ENCODE measurements around the gene FCAMR.
"Not testable (repeated sequence)": the region's sequence is repeated elsewhere in the genome, so short reads cannot be mapped to it uniquely, and the experiment has no call there.

The FCAMR gene

DNA sequence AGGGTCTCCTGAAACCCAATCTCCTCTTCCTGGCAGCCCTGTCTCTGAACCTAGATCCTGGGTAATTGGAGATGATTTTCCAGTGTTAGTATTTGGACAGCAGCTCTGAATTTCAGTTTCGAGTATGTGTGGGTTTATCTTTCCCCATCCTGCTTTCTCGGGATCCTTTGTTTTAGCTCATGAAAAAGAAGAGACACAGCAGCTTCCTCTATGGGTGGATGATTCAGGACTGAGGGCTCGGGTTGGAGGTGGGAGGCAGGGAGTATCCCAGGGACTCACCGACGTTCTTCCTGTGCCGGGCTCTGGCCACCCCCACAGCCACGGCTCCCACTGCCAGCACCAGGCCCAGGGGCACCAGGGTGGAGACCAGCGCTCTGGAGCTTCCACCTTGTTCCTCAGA is 38.1 kb downstream of the FCAMR start:
- no peak for DNase-seq (ENCODE audit: low spot score)

DNA sequence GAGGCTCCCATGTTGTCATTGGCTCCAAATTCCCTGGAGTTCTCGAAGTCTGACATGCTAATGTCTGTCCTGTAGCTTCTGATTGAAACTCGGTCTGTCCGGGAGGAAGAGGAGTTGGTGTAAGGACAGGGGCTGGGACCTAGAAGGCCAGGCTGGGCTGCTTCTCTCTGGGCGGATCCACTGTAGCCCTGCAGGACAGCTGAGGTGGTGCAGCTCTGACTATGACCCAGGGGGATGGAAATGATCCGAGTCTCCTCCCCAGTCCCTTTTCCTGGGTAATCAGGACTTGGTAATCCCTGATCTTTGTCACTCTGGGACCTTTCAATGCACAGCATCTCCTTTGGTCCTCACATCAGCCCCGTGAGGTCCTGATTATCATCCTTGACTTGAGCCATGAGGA is 38.6 kb downstream of the FCAMR start:
- no peak for DNase-seq (ENCODE audit: low spot score)

DNA sequence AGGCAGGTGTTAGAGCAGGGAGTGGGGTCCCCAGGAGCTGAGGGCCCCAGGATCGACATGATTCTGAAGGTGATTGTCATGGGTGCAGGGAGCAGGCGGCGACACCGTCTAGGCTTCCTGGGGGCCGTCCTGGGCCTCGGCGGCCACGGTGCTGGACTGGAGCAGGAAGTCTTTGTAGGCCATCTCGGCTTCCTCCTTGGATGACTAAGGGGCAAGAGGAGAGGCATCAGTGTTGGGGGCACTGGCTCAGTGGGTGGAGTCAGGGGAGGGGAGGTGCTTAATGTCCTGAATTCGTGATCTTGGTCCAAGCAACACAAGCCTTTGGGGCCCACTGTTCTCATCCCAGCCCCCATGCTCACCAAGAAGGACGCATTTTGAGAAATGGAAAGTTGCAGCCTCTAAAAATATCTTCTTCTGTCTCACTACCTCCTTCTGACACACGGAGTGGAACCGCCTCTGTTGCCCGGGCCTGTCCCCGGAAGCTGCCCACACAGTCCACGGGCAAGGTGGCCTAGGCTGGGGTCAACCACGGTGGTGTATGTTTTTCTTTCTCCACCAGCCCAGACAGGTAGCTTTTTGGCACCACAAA is 40.0 kb downstream of the FCAMR start:
- DNase-seq (ENCODE audit: low spot score) = no peak

DNA sequence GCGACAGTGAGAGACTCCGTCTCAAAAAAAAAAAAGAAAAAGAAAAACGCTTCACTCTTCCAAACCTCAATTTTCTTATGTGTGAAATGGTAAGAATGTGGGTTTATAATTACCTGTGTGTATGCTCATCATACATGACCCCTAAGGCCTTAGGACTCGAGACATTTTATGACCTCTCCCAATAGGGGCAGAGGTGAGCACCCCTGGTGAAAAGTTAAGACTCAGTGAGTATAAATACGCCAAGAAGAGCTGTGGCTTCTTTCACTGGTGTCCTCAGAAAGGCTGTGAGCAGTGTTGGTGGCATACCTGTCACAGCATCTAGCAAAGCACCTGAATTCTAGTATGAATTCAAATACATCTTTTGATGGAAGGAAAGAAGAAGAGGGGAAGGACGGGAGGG is 40.7 kb downstream of the FCAMR start:
- no peak for DNase-seq (ENCODE audit: low spot score)

DNA sequence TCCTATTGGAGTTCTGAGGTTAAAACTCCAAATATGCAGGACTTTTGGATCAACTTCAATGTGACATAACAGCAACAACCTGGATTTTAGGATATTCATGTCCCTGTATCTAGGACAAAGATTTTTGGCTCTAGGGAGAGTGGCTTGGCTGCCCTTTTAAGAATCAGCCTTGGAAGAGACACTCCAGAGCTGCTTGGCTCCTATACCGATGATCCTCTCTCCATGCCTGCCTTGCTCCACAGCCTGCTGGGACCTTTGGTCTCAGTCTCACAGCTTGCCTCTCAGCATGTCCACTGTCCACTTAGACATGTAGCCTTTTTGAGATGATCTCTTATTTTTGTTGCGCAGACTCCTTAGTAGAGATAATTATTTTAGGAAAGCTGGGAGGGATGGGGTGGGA is 44.0 kb downstream of the FCAMR start:
- no peak for DNase-seq (ENCODE audit: low spot score)

DNA sequence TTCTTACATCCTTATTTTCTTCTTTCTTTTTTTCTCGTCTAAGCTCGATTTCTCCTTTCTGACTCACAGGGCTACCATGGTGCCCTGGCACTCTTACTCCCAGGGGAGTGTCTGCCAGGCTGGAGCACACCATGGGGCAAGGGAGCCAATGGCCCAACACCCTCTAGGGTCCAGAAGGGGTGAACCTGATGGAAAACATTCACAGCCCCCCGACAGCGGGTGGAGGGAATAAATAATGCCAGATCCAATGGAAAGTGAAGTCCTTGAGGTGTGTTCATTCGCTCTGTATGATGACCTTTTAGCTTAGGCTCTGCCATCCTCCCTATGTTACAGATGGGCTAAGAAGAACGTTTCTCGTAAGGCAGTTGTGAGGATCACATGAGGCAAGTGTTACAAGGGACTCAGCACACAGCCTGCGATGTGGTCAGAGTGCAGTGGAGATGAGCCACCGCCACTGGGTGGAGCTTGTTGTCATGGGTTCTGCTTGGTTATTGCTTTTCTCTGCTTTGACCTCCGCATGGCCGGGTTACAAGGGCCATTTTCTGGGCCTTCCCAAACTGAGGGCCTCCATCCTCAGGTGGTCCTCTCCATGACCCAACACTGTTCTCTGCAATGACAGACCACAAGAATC is 45.0 kb downstream of the FCAMR start:
- peak; percentile 11 for DNase-seq (ENCODE audit: low spot score)

DNA sequence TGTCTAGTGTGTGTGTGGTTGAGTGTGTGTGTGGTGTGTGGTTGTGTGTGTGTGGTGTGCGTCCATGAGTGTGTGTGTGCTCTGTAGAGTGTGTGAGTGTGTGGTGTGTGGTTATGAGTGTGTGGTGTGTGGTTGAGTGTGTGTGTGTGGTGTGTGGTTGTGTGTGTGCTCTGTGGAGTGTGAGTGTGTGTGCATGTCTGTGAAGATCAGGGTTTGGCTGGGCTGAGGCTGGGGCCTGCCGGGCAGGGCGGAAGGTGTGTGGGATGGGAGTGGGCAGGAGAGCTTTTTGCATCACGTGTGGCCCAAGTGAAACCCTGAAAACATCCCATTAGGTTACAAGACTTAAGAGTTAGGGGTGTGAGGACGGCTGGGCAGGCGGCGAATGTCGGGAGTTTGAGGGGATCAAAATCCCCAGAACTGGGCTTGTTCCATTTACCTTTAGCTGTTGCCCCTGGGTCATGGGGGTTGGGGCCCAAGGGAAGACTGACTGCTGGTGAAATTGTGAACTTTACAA is 45.6 kb downstream of the FCAMR start:
- DNase-seq (ENCODE audit: low spot score) = no peak

DNA sequence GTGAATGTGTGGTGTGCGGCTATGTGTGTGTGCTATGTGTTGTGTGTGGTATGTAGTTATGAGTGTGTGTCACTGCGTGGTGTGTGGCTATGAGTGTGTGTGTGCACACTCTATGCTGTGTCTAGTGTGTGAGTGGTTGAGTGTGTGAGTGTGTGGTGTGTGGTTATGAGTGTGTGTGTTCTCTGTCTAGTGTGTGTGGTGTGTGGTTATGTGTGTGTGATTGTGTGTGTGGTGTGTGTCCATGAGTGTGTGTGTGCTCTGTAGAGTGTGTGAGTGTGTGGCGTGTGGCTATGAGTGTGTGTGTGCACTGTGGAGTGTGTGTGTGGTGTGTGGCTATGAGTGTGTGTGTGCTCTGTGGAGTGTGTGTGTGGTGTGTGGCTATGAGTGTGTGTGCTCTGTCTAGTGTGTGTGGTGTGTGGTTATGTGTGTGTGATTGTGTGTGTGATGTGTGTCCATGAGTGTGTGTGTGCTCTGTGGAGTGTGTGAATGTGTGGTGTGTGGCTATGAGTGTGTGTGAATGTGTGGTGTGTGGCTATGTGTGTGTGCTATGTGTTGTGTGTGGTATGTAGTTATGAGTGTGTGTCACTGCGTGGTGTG is 46.2 kb downstream of the FCAMR start:
- not testable (repeated sequence) for DNase-seq (ENCODE audit: low spot score)

DNA sequence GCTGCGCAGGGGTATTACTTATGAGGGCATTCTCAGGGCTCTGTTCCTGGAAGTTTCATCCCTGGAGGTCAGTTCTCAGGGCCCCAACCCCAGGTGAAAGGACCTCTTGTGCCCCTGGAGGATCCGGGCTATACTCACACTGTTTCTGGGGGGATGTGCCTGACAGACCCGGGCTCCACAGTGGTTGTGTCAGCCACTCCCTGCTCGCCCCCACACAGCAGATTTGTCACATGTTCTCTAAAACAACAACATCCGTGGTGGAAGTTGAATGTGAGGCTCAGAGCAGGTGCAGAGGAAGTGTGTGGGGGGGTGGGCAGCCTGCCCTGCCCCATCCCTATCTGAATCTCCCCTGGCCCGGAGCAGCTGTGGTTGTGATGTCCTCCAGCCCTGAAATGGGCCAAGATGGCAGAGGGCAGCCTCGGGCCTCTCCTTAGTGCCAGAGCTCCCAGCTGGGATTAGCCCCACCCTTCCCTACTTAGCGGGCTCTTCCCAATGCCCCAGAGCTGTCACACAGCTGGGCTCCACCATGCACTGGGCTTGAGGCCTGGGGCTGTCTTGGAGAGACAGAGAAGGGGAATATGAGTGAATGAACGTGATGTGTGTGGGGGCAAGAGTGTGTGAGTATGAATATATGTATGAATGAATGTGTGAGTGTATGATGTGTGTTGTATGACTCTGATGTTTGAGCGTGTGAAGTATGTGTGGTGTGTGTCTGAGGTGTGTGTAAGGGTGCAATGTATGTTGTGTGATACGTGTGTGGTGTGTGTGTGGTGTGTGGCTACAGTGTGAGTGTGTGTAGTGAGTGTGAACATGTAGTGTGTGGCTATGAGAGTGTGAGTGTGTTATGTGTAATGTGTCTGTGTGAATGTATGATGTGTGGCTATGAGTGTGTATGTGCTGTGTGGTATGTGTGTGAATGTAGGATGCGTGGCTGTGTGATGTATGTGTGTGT is 47.0 kb downstream of the FCAMR start:
- DNase-seq (ENCODE audit: low spot score) = no peak

DNA sequence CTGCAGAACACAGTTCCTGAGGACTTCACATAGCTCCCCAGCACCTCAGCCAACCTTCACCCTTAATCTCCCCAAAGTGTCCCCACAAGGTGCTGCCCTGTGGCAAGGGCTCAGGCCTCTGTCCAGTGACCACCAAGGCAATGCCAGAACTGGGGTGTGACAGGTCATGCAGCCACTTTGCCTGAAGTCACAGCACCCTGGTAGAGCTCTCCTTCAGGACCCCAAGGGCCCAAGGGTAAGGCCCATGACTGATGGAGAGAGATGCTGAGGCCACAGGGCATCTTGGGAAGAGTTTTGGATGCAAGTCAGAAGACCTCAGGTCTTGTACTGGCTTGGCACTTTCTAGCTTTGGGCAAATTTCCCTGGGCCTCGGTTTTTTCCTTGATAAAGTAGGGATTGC is 47.7 kb downstream of the FCAMR start:
- DNase-seq (ENCODE audit: low spot score) = no peak

DNA sequence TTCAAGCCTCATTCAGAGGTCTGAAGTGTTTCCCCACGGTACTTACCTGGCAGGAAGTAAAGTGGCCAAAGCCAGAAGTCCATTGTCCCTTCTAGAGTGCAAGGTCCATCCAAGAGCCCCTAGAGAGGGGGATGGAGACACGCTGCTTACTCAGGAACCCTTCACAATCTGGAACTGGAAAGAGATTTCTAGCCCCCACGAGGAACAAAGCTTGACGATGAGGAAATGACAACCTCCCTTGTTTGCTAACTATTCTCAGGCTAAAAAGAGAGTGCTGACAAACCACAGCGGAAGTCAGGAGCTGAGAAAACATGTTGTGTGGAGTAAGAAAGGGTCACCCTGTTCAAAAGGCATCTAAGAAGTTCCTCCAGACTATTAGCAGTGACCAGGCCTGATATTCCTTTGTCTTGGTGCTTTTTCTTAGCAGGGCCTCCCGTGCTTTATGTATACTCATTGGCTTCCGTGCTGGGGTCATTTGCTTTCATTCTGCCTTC is 48.4 kb downstream of the FCAMR start, which contains the start of gene FCMR:
FCMR (minus strand) TSS at position 170 of the 494 bp plus-strand sequence; CDS start at position 83, 87 bp downstream.
- DNase-seq (ENCODE audit: low spot score) = no peak

DNA sequence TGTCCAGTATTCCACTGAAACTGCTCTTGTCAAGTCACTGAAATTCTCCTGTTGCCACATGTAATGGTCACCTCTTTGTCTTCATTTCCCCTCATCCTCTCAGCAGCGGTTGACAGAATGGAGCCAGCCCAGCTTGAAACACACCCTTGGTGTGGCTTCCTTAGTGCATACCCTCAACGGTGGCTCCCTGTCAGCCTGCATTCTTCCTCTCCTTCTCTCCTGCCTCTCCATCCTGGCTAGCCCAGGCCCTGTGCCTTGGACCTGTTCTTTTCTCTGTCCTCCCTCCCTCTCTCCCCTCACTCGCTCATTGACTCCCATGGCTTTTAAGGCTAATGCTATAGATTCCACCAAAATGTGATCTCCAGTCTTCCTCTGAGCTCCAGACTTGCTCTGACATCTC is 52.2 kb downstream of the FCAMR start:
- no peak for DNase-seq (ENCODE audit: low spot score)

DNA sequence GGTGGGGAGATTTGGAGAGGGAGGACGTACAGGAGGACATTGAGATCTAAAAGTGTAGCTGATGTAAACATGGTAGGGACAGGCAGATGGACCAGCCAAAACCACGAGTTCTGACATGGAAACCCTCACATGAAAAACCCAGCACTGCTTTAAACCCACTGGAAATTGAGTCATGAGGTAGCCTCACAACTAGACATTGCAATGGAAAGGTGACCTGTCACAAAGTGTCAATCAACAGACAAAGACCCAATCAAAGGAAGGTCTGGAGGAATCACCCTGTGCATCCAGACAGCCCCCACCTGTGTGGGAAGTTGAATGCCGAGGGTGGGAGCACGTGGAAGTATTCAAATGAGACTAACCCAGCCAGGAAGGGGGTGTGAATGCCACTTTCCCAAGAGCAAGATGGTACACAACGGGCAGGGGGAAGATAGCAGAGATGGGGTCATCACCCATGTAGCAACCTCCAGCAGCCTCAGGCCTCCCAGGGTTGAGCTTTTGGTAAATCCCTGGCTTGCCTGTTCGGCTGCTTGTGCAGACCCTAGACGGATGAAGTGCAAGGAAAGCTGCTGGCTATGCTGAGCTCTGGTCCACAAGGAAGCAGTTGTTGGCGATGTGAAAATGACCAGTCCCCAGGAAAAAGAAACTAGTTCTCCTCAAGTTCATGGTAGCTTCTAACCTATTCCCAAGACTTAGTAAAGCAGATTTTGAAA is 54.1 kb downstream of the FCAMR start:
- DNase-seq (ENCODE audit: low spot score) = no peak

DNA sequence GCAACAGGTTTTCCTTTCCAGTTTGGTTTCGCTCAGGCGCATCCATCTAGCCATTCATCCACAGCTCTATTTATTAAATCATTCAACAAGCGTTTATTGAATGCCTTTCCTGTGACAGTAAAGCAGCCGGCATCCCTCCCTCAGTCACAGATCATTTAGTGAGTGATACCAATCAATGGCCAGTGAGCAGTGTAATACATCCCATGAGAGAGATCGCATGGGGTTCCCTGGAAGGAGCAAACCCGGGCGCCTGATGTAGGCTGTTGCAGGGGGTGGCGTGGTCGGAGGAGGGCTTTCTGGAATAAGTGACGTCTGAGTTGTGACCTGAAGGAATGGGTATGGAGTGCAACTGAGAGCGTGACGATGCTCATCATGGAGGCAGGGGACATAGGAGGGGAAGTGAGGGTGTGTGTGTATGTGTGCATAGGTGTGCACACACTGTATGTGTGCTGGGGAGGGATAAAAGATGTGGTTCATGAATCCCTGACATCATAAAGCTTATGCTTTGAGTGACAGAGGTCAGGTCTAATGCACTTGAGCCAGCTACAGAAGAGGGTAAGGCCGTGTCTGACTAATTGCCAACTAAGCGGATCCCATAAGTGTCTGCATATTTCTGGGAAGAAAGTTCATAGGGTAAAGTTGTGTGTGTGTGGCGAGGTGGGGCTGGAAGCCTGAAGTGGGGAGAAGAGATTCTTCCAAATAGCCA is 55.1 kb downstream of the FCAMR start:
- DNase-seq (ENCODE audit: low spot score) = no peak

DNA sequence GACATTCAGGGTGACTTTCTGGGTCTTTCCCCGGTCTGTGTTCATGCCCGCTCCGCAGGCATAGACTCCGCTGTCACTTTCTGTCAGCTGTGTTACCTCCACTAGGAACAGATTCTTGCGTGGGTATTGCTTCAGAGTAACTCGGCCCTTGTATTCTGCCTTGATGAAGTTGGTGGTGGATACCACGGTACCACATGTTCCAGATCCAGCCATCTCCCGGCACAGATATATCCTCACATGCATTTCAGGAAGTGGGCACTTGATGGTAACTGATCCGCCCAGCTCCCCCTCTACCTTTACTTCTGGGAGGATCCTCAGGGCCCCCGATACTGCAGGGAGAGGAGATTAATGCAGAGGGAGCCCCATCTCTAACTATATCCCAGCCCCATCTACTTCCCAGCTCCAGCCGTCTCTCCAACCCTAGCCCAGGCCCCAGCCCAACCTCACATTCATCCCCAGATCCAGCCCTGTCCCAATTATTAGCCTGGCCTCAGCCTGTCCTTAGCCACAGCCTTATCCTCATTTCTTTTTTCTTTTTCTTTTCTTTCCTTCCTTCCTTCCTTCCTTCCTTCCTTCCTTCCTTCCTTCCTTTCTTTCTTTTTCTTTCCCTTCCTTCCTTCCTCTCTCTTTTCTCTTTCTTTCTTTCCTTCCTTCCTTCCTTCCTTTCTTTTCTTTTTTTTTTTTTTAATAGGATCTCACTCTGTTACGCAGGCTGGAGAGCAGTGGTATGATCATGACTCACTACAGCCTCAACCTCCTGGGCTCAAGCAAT is 56.3 kb downstream of the FCAMR start:
- no peak for DNase-seq (ENCODE audit: low spot score)

DNA sequence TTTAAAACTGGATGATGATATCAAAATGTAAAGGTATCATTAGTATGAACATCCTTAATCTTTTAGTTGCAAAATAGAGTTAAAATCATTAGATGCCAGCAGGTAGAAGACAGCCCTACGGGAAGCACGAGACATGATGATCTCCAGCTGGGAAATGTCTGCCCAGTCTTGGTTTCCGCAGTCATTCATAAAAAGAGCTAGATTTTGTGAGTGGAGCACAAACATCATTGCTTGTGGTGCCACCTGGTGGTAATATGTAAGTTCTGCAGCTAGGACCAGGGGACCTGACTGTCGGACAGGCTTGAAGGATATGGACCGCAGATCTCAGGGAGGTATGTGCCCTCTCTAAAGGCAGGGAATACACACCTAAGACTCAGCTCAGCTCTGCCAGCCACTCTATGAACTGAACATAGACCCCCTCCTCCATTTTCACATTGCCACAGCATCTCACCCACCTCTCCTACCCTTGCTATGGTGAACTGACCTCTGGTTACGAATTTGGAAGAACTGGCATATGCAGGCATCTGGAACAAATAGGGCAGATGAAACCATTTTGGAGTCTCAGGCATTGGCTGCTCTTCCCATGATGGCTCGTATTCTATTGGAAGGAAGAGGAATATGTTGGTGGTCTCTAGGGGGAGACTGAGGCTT is 57.7 kb downstream of the FCAMR start:
- DNase-seq (ENCODE audit: low spot score) = peak; percentile 65

DNA sequence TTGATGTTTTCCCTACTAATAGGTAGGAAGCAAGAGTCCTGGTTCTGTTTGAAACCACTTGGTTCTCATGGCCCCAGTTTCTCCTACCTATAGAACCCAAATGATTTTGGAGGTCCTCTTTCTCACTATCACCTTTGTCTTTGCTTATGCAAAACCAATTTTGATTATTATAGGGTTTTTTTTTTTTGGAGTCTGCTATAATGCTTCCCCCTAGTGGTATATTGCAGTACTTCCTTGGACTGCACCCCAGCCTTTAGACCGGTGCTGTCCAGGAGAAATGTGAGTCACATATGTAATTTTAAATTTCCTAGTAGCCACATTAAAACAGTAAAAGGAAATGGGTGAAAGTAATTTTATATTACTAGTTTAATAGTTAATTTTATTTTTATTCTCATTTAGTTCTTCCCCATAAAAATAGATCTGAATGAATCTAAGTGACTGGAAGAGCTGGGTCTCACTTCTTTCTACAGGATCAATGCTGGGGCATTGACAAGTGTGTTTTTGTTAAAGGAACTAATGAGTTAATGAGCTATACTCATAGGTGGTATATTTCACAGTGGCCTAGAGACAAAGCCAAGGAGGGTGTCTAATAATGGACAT is 59.1 kb downstream of the FCAMR start:
- peak; percentile 15 for DNase-seq (ENCODE audit: low spot score)

DNA sequence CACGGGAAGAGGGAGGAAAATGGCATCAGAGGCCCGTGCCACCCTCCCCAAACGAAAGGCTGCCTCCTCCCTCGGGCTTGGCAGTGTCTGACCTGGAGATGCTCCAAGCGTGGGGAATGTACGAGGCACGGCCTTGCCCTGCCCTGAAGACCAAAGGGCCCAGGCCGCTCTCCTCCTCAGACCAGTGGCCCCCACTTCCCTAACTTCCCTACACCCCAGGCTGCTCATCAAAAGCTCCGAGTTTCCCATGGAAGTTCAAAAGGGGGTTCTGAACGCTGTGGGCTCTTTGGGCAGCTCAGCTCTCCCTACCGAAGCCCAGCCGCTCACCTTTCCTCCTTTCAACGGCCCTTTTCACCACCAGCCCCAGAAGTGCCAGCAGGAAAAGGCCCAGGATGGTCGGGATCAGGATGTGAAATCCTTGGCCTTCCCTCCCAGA is 60.4 kb downstream of the FCAMR start:
- DNase-seq (ENCODE audit: low spot score) = no peak

Measured in SK-N-DZ (cell line).